NCI-H2227 (cell line): ENCODE data around the gene PDE6A.
"Not testable (repeated sequence)": the region's sequence is repeated elsewhere in the genome, so short reads cannot be mapped to it uniquely, and the experiment has no call there.

Experiments
- DNase-seq: peaks from one replicate; lab custom pipeline; 2025; ENCODE audit not compliant: unreplicated experiment; lab: John Stamatoyannopoulos, UW

Gene PDE6A

GRCh38 chr5:149869411-149869821 lies 75.2 kb downstream of the PDE6A start:
- no peak for DNase-seq

GRCh38 chr5:149865746-149866145 lies 78.8 kb downstream of the PDE6A start:
- no peak for DNase-seq

DNA sequence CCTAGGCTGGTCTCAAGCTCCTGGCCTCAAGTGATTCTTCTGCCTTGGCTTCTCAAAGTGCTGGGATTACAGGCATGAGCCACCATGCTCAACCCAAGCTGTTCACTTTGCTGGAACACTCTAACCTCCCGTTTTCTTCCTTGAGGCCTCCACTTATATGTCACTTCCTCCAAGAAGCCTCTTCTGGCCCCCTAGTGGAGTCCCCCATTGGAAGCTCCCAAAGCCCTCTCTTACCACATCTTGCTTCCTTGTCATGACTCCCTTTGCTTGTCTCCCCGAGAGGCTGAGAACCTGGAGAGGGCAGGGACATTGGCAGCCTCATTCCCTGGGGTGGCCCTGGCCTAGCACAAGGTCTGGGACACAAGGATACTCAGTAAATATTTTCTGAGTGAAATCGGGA lies 80.8 kb downstream of the PDE6A start:
- DNase-seq = no peak

DNA sequence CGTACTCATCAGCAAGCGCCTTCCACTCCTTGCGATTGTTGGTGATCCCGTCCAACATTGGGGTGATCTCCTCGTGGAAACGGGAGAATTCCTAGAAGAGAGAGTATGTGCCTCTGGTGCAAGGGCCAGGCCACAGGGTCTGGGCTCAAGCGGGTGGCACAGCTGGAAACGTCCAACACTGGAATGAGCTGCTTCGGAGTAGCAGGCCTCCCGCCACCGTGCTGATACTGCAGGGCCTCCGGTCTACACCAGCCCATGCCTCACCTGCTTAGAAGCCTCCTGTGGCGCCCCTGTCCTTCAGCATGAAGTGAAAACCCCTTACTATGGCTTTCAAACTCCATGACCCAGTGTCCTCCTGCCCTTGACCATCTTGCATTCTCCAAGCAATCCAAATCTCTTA lies 81.4 kb downstream of the PDE6A start:
- no peak for DNase-seq

GRCh38 chr5:149860801-149861322 lies 83.7 kb downstream of the PDE6A start:
- DNase-seq = no peak

DNA sequence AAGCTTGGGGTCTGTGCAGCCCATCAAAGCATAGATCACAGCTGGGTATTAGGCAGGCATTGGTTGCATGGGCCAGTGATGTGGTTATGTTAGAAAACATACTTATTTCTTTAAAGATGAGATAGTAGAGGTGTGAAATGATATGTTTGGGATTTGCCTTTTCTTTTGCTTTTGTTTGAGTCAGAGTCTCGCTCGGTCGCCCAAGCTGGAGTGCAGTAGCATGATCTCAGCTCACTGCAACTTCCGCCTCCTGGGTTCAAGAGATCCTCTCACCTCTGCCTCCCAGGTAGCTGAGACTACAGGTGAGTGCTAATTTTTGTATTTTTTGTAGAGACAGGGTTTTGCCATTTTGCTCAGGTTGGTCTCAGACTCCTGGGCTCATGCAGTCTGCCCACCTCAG lies 84.8 kb downstream of the PDE6A start:
- DNase-seq = no peak

DNA sequence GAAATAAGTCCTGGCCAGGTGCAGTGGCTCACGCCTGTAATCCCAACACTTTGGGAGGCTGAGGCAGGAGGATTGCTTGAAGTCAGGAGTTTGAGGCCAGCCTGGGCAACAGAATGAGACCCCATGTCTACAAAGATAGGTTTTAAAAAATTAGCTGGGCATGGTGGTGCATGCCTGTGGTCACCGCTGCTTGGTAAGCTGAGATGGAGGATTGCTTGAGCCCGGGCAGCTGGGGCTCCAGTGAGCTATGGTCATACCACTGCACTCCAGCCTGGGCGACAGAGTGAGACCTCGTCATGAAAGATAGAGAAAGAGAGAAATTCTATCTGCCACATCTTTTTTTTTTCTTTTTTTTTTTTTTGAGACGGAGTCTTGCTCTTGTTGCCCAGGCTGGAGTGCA lies 86.1 kb downstream of the PDE6A start:
- DNase-seq = not testable (repeated sequence)

GRCh38 chr5:149857499-149857898 lies 87.1 kb downstream of the PDE6A start:
- DNase-seq = no peak

DNA sequence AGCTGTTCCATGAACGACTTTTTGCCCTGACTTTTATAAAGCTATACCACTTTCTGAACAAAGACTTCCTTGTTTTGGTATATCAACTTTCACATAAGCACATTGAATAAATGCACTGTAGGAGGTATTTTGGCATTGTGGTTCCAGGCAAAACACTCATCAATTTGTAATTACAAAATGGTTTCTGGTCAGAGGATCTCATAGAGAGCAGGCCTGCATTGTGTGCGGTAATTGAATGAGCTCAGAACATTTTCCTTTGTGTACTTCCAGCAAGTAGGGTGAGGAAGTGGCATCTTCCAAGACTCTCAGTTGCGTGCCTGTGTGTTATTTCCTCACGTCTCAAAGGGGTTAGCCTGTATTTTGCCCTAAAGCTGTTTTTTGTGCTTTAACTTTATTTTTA lies 89.2 kb downstream of the PDE6A start:
- peak; percentile 39 for DNase-seq

- no peak for DNase-seq
Observed at GRCh38 chr5:149854866-149855265, 89.7 kb downstream of the PDE6A start.

DNA sequence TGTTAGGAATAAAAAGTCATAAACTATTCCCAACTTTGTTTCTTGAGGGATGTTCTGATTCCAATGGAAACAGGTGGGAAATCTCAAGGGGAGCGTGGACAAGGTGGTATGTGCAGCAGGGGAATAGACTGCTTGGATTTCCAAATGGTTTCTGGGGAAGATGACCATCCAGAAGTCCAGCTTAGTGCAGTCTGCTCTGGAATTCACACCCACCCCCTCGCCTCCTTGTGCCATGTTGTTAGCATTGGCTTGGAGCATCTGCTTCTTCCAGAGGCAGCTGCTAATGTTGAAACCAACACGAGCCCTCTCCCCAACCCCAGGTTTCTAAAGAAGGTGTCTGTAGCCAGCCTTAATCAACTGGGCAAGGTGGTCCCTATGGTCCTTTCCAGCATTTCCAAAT lies 90.9 kb downstream of the PDE6A start:
- DNase-seq = no peak

- no peak for DNase-seq
Observed at GRCh38 chr5:149853331-149853648, 91.3 kb downstream of the PDE6A start.

GRCh38 chr5:149852641-149853330 lies 91.8 kb downstream of the PDE6A start:
- peak; percentile 67 for DNase-seq

DNA sequence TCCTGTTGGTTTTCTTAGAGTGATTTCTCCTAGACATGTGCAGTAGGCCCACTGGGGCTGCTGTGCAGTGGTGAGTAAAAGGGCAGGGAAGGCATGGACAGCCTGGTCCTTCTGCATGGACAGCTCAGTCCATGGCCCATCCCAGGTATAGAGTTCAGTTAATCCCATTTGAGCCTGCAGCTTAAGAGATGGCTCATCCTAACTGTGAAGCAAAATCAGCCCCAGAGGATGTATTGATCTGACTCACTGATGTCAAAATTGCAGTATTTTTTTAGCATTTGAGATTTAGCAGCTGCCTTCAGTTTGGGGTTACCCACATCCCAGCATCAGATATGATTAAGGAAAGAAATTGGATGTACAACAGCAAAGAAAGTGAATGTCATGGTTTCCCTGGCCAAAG lies 93.4 kb downstream of the PDE6A start:
- DNase-seq = no peak

- DNase-seq = no peak
Observed at GRCh38 chr5:149849966-149850910, 94.4 kb downstream of the PDE6A start.

DNA sequence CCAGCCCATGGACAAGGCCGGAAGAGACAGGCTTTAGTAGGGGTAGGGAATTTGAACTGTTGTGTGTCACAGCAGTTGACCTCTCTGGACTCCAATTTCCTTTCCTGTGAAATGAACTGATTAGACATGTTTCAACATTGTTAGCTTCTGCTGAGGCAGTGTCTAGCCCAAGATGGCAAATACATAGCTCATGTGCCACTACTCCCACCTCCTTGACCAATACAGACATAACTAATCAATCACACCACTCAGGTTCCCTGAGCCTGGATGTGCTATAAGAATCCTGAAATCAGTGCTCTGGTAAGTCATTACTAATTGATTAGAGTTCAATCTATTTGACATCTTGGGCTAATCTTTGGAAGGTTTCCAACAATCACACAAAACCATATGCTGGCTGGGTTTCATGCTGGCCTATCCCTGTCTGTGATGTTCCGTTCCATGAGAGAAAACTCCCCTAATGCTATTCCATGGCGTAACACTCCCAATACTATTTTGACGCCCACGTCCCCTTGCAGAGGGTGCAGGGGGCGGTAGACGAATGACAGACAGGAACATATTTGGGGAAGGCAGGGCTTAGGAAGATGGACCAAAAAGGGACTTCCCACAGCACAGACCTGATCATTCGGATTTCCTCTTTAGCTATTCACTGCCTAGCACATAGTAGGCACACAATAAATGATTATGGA lies 95.2 kb downstream of the PDE6A start:
- no peak for DNase-seq

DNA sequence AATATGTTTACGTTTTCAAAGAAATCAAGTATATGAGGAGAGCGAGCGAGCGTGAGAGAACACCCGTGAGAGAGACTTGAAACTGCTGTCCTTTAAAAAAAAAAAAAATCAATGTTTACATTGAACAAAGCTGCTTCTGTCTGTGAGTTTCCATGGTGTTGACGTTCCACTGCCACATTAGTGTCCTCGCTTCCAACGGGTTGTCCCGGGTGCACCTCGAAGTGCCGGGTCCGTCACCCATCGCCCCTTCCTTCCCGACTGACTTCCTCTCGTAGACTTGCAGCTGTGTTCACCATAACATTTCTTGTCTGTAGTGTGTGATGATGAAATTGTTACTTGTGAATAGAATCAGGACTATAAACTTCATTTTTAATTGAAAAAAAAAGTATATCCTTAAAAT lies 97.0 kb downstream of the PDE6A start:
- DNase-seq = no peak

DNA sequence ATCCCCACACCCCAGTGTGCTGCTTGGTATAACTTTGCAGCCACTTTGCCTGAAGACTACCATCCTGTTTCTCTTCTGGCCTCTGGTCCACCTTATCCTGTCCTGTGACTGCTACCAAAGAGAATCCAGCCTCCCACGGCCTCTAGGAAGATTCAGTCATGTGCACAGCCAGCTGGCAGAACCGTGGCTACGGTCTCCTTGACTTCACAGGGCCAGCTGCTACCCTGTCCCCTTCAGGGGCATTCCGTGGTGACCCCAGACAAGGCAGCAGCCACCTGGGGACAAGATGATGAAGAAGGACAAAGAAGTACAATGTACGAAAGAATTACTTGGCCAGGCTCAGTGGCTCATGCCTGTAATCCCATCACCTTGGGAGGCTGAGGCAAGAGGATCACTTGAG lies 98.6 kb downstream of the PDE6A start:
- no peak for DNase-seq

GRCh38 chr5:149845601-149846000 lies 99.0 kb downstream of the PDE6A start:
- DNase-seq = no peak

GRCh38 chr5:149841851-149842793 lies 102.5 kb downstream of the PDE6A start:
- no peak for DNase-seq
